MCF 10A (cell line): Measurements from ENCODE around the gene CCDC154. TPM values are rescaled to one million over a fixed set of nuclear protein-coding genes. Genes with fewer than 3 reads are reported as not detected.

Experiments
- BruUV-seq: library from RNA; stranded (reverse); fragments of 400-500 nt; replicated peaks from 2 replicates; lab custom pipeline; 2021; lab: Mats Ljungman, UMichigan
- CTCF ChIA-PET: fragments of 300-600 bp; sonication (Branson Sonifier 250); formaldehyde crosslinking; extraction: SDS; loops from one replicate; lab custom pipeline; 2021; ENCODE audit warnings: antibody characterized with exemption, inconsistent platforms; lab: Yijun Ruan, JAX
- POLR2A ChIA-PET: fragments of 300-600, 350-650 bp; sonication (Branson Sonifier 250); formaldehyde crosslinking; extraction: SDS; loops from one replicate; lab custom pipeline; 2020; ENCODE audit warnings: antibody characterized with exemption, inconsistent platforms; lab: Yijun Ruan, JAX
- DNase-seq: peaks from one replicate; pipeline ENCODE4 v3.0.0-alpha.2; 2018; ENCODE audit not compliant: unreplicated experiment
- H3K27ac Mint-ChIP-seq: one replicate; pipeline ENCODE4 v1.8.0; 2022; ENCODE audit warnings: mild to moderate bottlenecking, low read depth, mixed read lengths; ENCODE audit not compliant: unreplicated experiment
- H3K27me3 Mint-ChIP-seq: one replicate; pipeline ENCODE4 v1.8.0; 2022; ENCODE audit warnings: mixed read lengths; ENCODE audit not compliant: insufficient read depth, unreplicated experiment
- H3K36me3 Mint-ChIP-seq: one replicate; pipeline ENCODE4 v1.8.0; 2022; ENCODE audit warnings: mild to moderate bottlenecking, moderate library complexity, mixed read lengths; ENCODE audit not compliant: insufficient read depth, unreplicated experiment
- H3K4me1 Mint-ChIP-seq: one replicate; pipeline ENCODE4 v1.8.0; 2022; ENCODE audit warnings: mixed read lengths; ENCODE audit not compliant: insufficient read depth, unreplicated experiment
- H3K4me3 Mint-ChIP-seq: one replicate; pipeline ENCODE4 v1.8.0; 2022; ENCODE audit warnings: mild to moderate bottlenecking, moderate library complexity, mixed read lengths; ENCODE audit not compliant: unreplicated experiment
- H3K9me3 Mint-ChIP-seq: one replicate; pipeline ENCODE4 v1.8.0; 2022; ENCODE audit warnings: mixed read lengths; ENCODE audit not compliant: unreplicated experiment
- CTCF ChIP-seq: fragments of 200-600 bp; IDR thresholded peaks from one replicate; pipeline ENCODE4 v1.8.0; 2022; ENCODE audit warnings: antibody characterized with exemption, mild to moderate bottlenecking; ENCODE audit not compliant: unreplicated experiment
- intact Hi-C: fragments of 100-400 bp; cut with micrococcal nuclease; formaldehyde crosslinking; loops from 2 replicates; pipeline ENCODE4 v1.14.1; 2022
- total RNA-seq: library from RNA; stranded (reverse); gene quantifications from 2 replicates; pipeline ENCODE4 v1.2.3, GENCODE V29; 2022

CCDC154 gene
- total RNA-seq, 1 experiment from 2014 or later = 0.28 TPM

- Mint-ChIP-seq H3K27me3 (no peaks in the 10 kb centered on the region), H3K4me3 (no peak overlapping the region), H3K36me3 (no peaks in the 10 kb centered on the region), H3K9me3 (no peaks in the 10 kb centered on the region), H3K27ac (no peak overlapping the region), H3K4me1 (no peaks in the 10 kb centered on the region)
- intact Hi-C loops = no loop called here
- ChIA-PET CTCF (interaction anchor here (0.5 to 0.6 kb wide), 2 partner anchors 14 to 721 kb away, joined by 3 to 5 read pairs; no protein-coding TSS in a partner anchor), POLR2A (interaction anchor here (0.7 kb wide), 1 partner anchor 15 kb away, joined by 3 read pairs; no protein-coding TSS in a partner anchor)
- BruUV-seq = no TSS peak
- no peak for TF ChIP-seq CTCF
- no peak for DNase-seq
Measured at GRCh38 chr16:1432388-1433262, 11.7 kb downstream of the CCDC154 start.

GRCh38 chr16:1431497-1432270, 12.7 kb downstream of the CCDC154 start:
- no peaks in the 10 kb centered on the region for H3K4me1 Mint-ChIP-seq
- intact Hi-C loops = no loop called here
- DNase-seq = no peak
- no TSS peak for BruUV-seq
- H3K4me3 Mint-ChIP-seq = no peak overlapping the region
- POLR2A ChIA-PET = no interaction called here
- no peaks in the 10 kb centered on the region for H3K9me3 Mint-ChIP-seq
- no peaks in the 10 kb centered on the region for H3K27me3 Mint-ChIP-seq
- no peak for TF ChIP-seq CTCF
- CTCF ChIA-PET = no interaction called here
- H3K27ac Mint-ChIP-seq = no peak overlapping the region
- no peaks in the 10 kb centered on the region for H3K36me3 Mint-ChIP-seq

- no peak for DNase-seq
- no peaks in the 10 kb centered on the region for H3K27me3 Mint-ChIP-seq
- POLR2A ChIA-PET = no interaction called here
- no peaks in the 10 kb centered on the region for H3K4me1 Mint-ChIP-seq
- H3K9me3 Mint-ChIP-seq = no peaks in the 10 kb centered on the region
- CTCF ChIA-PET = interaction anchor here (0.6 kb wide), 1 partner anchor 1367 kb away, joined by 3 read pairs; no protein-coding TSS in a partner anchor
- H3K36me3 Mint-ChIP-seq = no peaks in the 10 kb centered on the region
- no peak for TF ChIP-seq CTCF
- H3K4me3 Mint-ChIP-seq = no peak within 1 kb of the TSS
- BruUV-seq = no TSS peak
- intact Hi-C loops = no loop called here
- no peak within 1 kb of the TSS for H3K27ac Mint-ChIP-seq
Measured at GRCh38 chr16:1430759-1431496, 13.4 kb downstream of the CCDC154 start, which contains the start of gene PERCC1. Gene PERCC1, plus strand, starts transcription at chr16:1431078. Its CDS starts 1,516 bp downstream, at chr16:1432594.
